ENCODE measurements around the gene ZFYVE28.
"Not testable (repeated sequence)": the region's sequence is repeated elsewhere in the genome, so short reads cannot be mapped to it uniquely, and the experiment has no call there.

The ZFYVE28 gene

GRCh38 chr4:2280531-2281300, 137.7 kb downstream of the ZFYVE28 start:
- DNase-seq (ENCODE audit: low read depth) = no peak
- H3K4me3 ChIP-seq (ENCODE audit: low read length) = no peak overlapping the region
- no peak for TF ChIP-seq CTCF (IDR thresholded peaks at IDR 0.05; ENCODE audit: insufficient read depth, low read depth, low read length, missing control alignments)

DNA sequence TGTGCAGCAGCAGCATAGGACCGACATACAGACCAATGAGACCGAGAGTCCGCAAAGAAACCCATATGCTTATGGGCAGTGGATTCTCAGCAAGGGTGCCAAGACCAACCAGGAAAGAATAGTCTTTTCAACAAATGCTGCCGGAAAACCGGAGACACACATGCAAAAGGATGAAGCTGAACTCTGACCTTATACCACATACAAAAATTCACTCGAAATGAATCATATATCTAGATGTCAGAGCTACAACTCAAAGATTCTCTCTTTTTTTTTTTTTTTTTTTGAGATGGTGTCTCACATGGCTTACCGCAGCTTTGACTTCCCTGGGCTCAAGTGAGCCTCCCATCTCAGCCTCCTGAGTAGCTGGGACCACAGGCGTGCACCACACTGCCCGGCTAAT, 140.5 kb downstream of the ZFYVE28 start:
- no peak for DNase-seq (ENCODE audit: low read depth)
- TF ChIP-seq CTCF (IDR thresholded peaks at IDR 0.05; ENCODE audit: insufficient read depth, low read depth, low read length, missing control alignments) = no peak
- no peak overlapping the region for H3K4me3 ChIP-seq (ENCODE audit: low read length)

- no peak for DNase-seq (ENCODE audit: low read depth)
- no peak overlapping the region for H3K4me3 ChIP-seq (ENCODE audit: low read length)
- TF ChIP-seq CTCF (IDR thresholded peaks at IDR 0.05; ENCODE audit: insufficient read depth, low read depth, low read length, missing control alignments) = no peak
These were observed 141.7 kb downstream of the ZFYVE28 start for GRCh38 chr4:2276581-2277325.

DNA sequence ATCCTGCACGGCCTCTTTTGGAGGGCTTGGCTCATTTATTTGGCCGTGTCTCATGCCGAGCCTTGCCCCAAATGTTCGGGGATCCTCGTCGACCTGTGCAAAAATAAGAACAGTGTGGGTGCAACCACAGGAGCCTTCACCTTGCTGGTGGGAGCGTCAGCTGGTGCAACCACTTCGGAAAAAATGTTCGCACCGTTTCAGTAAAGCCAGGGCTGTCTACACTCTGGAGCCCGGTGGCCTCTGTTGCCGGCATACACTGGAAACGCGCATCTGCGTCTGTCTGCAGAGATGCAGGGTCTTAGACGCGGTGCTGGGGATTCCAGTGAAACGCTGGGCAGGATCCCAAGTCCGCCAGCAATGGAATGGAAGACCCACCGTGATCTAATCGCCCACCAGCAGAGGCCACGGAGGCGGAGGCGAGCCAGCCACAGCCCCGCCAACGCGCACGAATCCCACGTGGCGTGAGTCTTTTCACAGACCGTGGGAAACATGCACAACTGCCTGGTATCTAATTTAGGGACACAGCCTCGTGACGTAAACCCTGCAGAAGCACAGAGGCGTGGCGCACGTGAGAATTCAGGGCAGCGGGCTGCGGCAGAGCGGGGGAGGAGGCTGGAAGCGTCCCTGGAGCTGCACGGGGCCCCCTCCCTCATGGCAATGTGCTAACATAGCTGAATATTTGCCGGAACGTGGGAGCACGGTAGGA, 142.7 kb downstream of the ZFYVE28 start:
- no peak overlapping the region for H3K4me3 ChIP-seq (ENCODE audit: low read length)
- DNase-seq (ENCODE audit: low read depth) = no peak
- no peak for TF ChIP-seq CTCF (IDR thresholded peaks at IDR 0.05; ENCODE audit: insufficient read depth, low read depth, low read length, missing control alignments)

- DNase-seq (ENCODE audit: low read depth) = not testable (repeated sequence)
These were observed 143.4 kb downstream of the ZFYVE28 start for GRCh38 chr4:2275044-2275397.

DNA sequence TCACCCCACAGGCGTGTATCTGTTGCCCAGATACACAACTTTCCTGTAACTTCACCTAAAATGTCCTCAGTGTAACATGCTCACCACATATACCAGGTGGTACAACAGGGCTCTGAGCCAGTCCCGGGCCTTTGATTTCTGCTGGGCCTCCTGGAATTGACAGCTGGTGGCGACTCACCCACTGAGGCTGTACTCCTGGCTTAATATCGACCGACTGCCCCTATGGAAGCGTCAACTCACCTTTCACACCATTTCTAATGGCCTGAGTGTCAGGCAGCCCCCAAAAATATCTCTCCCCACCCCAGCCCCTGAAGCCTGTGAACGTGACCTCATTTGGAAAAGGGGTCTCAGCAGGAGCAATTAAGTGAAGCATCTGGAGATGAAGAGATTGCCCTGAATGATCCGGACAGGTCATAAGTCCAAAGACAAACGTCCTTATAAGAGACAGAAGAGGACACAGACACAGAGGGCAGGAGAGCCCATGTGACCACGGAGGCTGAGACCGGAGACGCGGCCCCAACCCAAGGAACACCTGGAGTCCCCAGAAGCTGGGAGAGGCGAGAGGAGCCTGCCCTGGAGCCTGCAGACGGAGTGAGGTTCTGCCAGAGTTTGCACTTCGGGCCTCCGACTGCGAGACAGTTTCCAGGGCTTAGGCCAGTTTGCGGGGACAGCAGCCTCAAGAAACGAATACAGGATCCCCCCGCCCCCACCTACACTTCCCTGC, 144.0 kb downstream of the ZFYVE28 start:
- no peak for TF ChIP-seq CTCF (IDR thresholded peaks at IDR 0.05; ENCODE audit: insufficient read depth, low read depth, low read length, missing control alignments)

More at GRCh38 chr4:2275044-2275397, 143.4 kb downstream of the ZFYVE28 start:
- H3K4me3 ChIP-seq (ENCODE audit: low read length) = not testable (repeated sequence)

More for the DNA sequence above, 144.0 kb downstream of the ZFYVE28 start:
- no peak overlapping the region for H3K4me3 ChIP-seq (ENCODE audit: low read length)
- no peak for DNase-seq (ENCODE audit: low read depth)
